A549 (cell line): Measurements from ENCODE around the gene PCSK5.

Source experiments
- REST ChIP-seq: fragments of 200-600 bp; sonication (generic); IDR thresholded peaks from 2 replicates; pipeline ENCODE4 v1.6.1; 2016; ENCODE audit warnings: antibody characterized with exemption, mild to moderate bottlenecking, moderate library complexity
- RFX5 ChIP-seq: fragments of 450-650 bp; IDR thresholded peaks from 2 replicates; pipeline ENCODE4 v1.7.1; 2014; ENCODE audit warnings: antibody characterized with exemption, mild to moderate bottlenecking, moderate library complexity
- USF2 ChIP-seq: fragments of 450-650 bp; IDR thresholded peaks from 2 replicates; pipeline ENCODE4 v1.6.1; 2014; ENCODE audit warnings: antibody characterized with exemption

- TF ChIP-seq USF2 (no peak), RFX5 (no peak), REST (no peak)
These were observed 8.7 kb upstream of the PCSK5 start for GRCh38 chr9:75881761-75882160.
